HCT116 (cell line): ENCODE data around the gene DOCK2.
A peak's percentile ranks its signal among the peaks of the same experiment; 100 is the strongest.

Experiments
- POLR2A ChIP-seq: IDR thresholded peaks from 2 replicates; pipeline ENCODE4 v1.7.0; 2011; ENCODE audit warnings: borderline replicate concordance; ENCODE audit not compliant: insufficient read depth, insufficient read length; ENCODE audit errors: extremely low read depth
- RAD21 ChIP-seq: IDR thresholded peaks from 2 replicates; pipeline ENCODE4 v1.6.1; 2012; ENCODE audit warnings: low read depth, mild to moderate bottlenecking
- TF ChIP-seq, protein P1 (sequence below), 3 experiments: fragments of 200-600 bp in 1 of 3; sonication (generic) in 1 of 3; IDR thresholded peaks in 2 of 3; conservative IDR thresholded peaks in 1 of 3; 2 replicates each; pipeline ENCODE4 v1.5.1; 2012 to 2017; ENCODE audit warnings: low read depth in 2 of 3, low read length in 2 of 3, antibody characterized with exemption in 1 of 3, borderline replicate concordance in 1 of 3, control low read depth in 1 of 3, mild to moderate bottlenecking in 1 of 3, mixed read lengths in 1 of 3, mixed run types in 1 of 3, moderate library complexity in 1 of 3; ENCODE audit not compliant: insufficient read depth in 1 of 3

- TF ChIP-seq, protein P1, sequence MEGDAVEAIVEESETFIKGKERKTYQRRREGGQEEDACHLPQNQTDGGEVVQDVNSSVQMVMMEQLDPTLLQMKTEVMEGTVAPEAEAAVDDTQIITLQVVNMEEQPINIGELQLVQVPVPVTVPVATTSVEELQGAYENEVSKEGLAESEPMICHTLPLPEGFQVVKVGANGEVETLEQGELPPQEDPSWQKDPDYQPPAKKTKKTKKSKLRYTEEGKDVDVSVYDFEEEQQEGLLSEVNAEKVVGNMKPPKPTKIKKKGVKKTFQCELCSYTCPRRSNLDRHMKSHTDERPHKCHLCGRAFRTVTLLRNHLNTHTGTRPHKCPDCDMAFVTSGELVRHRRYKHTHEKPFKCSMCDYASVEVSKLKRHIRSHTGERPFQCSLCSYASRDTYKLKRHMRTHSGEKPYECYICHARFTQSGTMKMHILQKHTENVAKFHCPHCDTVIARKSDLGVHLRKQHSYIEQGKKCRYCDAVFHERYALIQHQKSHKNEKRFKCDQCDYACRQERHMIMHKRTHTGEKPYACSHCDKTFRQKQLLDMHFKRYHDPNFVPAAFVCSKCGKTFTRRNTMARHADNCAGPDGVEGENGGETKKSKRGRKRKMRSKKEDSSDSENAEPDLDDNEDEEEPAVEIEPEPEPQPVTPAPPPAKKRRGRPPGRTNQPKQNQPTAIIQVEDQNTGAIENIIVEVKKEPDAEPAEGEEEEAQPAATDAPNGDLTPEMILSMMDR (IDR thresholded peaks at IDR 0.05 in 2 of 3, conservative IDR thresholded peaks at IDR 0.05 in 1 of 3; ENCODE audit: borderline replicate concordance in 1 of 3, insufficient read depth in 1 of 3, low read depth in 2 of 3, low read length in 2 of 3): peak in 2 of 3 experiments; percentile 23 to 40; a peak in 3 of 6 replicates
- TF ChIP-seq POLR2A: no peak
- 0 out of 2 replicates have a peak, but pooled peaks have one; percentile 15 for TF ChIP-seq RAD21
Observed at GRCh38 chr5:169826618-169827017, 189.5 kb downstream of the DOCK2 start.
